Activated effector memory CD4-positive, alpha-beta T cell treated with anti-CD3 and anti-CD28 coated beads, Interleukin-2, amount 50 U/mL, for 16 hours (primary cell): ENCODE data around the gene MAP1LC3B.

ENCODE experiments used
- DNase-seq: peaks from one replicate; pipeline ENCODE4 v3.0.0-alpha.2; 2020

The MAP1LC3B gene

DNA sequence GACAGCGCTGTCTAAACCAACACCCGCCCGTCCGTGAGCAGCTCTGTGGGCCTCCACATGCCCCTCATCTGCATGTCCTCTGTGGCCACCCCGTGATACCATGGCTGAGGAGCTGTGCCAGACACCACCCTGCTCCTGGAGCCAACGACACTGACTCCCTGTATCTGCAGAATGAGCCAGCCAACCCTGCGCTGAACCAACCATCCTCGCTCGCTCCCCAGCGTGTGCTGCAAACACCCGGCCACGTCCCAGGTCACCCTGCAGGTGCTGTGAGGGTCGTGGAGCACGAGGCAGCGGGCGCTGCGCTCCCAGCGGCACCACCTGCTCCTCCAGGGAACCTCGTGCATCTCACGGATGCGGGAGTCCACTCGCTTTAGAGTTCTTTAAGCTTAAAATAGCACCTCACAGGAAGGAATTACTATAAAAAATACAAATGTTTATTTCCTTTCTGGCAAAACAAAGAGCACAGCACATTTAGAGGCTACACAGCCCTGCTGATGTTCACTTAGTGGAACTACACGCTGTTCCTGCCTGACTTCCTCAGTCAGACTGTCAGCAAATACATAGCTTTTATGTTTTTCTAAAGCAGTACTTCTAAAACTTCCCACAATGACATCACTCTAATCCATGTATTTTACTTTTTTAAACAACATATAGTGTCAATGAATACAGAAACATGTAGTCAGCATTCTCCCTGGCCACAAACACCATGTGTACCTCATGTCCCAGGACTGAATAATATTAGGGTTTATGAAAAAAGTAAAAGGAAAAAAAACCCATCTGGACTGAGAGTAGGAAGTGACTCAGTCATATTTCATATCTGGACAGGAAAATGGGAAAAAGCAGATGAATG lies 43.5 kb downstream of the MAP1LC3B start:
- DNase-seq = no peak

DNA sequence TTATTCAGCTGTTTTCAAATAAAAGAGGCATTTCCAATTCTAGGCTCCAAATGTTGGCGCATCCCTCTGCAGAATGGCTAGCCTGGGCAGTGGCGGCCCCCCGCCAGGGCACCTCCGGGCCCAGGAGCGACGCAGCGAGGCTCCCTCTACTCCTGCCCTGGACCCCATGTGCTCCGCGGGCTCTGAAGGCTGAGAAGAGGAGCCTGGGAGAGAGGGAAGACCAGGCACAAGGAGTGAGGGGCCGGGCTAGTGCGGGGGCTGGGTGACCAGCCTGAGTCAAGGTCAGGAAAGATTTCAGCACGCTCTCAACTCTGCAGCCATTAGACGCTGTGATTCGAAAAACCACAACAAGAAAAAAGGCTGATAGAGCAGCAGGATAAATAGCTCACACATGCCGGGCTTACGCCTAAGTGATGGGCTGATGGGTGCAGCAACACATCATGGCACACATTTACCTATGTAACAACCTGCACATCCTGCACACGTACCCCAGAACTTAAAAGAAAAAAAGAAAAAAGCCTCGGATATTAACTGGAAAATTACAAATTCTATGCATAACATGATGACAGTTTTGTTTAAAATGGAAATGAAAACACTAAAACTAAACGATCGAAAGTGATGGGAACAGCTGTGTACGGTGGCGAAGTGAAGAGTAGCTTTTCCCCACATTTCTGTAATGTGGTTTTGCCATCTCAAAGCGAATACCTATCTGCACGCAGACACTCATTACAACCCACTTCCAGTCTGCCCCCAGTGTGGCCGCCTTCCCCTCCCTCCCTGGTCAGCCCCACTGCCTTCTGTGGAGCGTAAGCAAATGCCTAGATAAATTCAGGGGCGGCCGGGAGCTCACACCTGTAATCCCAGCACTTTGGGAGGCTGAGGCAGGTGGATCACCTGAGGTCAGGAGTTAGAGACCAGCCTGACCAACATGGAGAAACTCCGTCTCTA lies 44.4 kb downstream of the MAP1LC3B start:
- DNase-seq = peak; percentile 67

DNA sequence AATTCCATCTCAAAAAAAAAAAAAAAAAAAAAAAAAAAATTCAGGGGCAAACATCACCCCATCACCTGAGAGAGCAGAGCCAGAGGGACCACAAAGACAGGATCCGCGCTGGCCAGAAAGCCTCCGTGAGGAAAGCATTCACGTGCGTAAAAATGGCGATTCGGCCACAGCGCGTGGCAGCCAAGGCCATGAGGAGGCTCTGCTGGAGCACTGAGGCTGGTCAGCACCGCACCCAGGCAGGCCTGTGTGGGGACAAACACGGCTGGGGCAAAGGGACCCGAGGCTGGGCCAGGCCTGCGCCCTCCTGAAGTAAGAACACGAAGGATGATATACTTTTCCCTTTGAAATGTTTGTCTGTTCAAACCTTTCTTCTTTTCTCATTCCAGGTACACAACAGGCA lies 45.2 kb downstream of the MAP1LC3B start:
- no peak for DNase-seq

DNA sequence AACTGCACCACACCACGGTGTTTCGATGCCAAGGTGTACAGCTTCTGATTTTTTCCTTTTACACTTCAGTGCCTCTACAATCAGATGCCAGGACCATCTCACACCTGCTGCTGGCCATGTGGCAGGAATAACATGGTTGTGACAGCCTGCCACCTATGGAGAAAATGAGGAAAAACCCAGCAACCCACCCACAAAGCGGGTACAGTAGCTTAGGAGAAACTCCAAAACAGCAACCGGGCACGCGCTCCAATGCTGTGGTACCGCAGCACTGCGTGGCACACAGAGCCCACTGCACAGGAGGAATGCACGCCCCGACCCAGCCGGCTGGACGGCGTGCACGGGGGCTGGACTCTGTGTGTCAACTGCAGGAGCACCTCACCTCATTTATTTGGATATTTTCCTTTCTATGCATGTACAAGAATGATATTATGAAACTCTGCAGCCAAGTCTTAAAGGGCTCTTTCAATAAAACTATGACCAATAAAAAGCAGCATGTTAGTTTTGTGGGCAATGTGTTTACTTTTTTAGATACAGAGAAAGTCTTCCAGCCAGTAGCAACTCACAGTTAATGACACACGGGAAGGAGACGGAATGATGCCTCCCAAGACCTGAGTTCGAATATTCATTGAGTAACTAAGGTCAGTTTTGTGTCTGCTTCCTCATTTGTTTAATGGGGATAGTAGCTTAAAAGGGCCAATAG lies 45.9 kb downstream of the MAP1LC3B start:
- DNase-seq = no peak

DNA sequence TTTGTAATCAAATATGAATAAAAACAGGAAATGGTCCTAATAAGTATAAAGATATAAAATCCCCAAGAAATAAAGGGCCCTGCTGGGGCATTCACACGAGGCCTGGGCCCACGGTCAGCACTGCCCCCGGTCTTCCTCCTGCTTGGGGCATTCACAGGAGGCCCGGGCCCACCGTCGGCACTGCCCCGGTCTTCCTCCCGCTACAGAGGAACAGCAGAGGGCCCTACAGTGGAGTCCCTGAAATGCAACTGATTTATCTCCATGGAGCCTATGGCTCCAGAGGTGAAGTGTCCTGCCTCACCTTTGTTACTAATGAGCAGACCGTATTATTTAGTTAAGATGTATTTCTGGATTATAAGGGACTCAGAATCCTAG lies 46.5 kb downstream of the MAP1LC3B start:
- DNase-seq = no peak

DNA sequence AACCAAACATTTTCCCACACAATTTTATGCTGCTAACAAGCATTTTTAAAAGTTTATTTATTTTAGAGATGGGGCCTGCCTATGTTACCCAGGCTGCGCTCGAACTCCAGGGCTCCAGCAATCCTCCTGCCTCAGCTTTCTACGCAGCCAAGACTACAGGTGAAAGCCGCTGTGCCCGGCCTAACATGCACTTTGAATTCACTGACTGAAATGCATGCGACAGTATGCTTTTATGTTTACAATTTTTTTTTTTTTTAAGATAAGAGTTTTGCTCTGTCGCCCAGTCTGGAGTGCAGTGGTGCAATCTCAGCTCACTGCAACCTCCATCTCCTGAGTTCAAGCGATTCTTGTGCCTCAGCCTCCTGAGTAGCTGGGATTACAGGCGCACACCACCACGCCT lies 47.8 kb downstream of the MAP1LC3B start:
- DNase-seq = no peak

DNA sequence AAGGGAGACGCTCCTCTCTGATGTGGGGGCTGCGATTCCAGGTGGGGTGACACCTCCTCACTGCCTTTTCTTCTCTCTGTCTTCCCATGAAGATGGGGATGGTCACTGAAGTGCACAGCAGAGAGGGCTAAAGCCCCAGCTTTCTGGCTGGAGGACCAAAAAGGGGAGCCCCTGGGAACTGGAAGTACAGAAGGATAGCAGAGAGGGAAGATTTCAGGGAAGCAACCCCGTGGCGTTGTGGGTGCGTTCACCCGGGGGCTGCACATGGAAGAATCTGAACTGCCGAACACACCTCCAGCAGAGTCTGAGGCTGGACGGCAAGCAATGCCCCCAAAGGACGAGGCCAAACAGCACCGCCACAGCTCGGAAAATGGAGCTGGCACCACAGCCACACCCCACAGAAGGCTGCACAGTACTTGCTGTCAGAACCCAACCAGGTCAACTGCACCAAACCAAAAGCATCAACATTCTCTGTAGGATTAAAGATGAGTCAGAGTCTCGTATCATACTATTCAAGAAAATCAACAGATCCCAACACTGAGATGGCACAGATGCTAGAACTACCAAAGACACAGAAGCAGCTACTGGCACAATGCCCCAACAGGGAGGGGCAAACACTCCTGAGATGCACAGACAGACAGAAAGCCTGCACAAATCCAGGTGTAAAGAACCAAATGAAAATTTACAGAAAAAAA lies 49.9 kb downstream of the MAP1LC3B start:
- DNase-seq = no peak

DNA sequence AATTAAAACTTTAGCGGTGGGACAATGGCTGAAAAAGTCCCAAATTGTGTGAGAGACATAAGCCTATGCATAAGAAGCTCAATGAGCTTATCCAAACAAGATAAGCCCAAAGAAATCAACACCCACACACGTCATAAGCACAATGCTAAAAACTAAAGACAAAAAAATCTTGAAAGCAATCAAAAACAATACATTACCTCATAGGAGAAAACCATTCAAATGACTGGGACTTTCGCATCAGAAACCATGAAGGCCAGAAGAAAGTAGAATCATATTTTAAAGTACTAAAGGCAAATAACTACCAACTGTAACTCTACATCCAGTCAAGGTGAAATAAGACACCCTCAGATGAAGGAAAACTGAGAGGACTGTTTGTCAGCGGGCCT lies 50.4 kb downstream of the MAP1LC3B start:
- no peak for DNase-seq

DNA sequence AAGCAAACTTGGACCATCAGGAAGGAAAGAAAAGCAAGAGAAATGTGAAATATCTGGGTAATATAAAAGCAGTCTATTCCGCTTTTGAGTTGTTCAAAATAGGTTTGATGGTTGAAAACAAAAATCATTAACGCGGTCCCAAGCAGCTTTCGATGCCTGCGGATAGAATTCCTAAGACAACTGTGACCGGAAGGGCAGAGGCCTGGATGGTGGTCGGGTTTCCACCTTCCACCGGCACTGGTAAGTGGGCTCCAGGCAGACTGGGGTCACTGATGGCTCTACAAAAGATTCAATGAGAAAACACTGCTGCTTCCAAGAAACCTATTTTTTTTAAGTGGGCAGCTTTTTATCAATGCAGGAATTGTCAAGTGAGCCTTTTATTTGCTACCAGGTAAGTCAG lies 50.9 kb downstream of the MAP1LC3B start:
- no peak for DNase-seq

DNA sequence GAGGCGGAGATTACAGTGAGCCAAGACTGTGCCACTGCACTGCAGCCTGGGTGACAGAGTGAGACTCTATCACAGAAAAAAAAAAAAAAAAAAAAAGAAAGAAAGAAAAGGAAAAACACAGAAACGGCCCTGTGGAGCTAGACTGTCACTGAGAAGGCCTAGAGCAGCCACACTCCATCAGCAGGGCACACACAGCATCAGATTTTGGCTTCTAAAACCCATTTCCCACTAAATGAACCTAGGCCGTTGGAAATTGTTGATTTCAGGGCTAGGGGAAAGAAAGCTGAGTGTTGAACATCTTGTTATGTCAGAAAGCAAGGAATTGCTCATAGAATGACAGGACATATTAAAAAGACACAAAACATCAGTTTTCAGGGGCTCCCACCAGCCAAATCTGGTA lies 51.8 kb downstream of the MAP1LC3B start:
- no peak for DNase-seq

DNA sequence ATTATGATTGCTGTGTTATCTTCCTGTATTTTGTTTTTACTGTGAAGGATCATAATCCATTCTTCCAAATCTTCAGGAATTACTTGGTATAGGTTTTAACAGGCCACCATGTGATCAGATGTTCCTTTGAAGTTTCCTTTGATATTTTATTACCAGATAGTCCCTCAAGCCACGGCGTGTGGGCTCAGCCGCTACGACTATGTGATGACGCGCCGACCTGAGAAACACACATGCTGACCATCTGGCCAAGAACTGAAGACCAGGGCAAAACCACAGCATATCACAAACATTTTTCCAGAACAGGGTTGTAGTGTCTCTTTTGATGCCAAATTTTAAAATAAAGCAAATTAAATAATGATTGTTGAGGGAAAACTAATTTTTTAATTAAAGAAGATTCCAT lies 53.4 kb downstream of the MAP1LC3B start:
- DNase-seq = no peak

DNA sequence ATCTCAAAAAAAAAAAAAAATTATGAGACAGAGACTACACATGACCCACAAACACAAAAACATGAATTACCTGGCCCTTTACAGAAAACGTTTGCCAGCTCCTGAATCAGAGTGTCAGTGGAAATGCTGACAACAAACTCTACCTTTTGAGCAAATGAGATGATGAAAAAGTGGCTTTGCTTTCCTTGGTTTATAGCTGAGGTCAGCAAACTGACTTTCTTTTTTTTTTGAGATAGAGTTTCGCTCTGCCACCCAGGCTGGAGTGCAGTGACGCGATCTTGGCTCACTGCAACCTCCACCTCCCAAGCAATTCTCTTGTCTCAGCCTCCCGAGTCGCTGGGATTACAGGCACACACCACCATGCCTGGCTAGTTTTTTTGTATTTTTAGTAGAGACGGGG lies 54.3 kb downstream of the MAP1LC3B start:
- no peak for DNase-seq

DNA sequence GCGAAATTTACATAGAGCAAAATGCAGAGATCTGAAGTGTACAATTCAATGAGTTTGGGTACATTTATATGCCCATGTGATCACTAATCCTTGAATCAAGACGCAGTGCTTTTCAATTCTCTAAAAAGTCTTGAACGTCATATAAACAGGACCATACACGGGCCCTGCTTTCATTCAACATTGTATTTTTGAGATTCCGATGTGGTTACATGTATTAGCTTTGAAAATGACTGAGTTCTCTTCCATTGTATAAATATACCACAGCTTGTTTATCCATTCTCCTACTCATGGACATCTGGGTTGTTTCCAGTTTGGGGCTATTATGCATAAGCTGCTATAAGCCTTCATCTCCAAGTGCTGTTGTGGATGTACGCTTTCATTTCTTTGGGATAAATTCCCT lies 55.2 kb downstream of the MAP1LC3B start:
- no peak for DNase-seq

DNA sequence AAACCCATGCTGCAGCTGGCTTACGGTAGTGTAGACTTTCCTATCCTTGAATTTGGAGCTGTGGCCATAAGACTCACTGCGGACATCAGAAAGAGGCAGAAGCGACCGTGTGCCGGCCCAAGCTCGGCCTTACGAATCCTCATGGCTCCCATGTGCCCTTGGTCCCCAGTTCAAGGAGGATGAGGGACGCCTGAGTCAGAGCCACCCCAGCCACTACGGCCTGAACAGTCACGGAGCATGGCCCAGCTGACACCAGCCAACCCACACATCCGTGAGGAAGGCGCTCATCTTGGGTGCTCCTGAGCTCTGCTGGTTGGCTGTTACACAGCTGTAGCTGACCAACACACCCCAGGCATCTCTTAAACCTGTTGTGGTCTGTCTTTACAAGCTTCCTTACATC lies 56.7 kb downstream of the MAP1LC3B start:
- DNase-seq = peak; percentile 16

DNA sequence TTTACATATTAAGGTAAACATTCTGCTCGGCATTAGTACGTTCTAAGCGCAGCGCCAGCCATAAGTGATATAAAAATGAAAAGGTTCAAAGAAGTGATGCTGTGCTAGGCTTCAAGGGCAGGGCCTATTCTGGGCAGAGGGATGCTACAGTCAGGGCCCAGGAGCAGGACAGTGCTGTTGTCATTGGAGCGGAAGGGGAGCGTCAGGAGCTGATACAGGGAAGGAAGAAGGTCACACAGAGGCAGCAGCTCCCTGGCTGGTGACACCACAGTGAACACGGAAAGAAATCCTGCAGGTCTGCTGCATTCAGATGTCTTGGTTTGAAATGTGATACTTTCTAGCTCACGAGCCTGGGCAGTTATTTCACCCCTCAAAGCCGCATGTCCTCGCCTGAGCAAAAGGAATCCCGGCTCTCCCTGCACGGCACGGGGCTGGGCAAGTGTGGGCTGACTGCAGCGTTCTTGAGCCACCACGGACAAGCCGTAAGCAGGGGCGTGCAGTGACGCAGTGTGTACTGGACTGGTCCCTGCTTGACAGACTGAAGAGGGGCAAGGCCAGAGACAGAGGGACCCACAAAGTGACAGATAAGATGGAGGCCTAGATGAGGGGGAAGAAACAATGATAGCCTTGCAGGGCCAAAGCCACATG lies 59.6 kb downstream of the MAP1LC3B start:
- peak; percentile 50 for DNase-seq

DNA sequence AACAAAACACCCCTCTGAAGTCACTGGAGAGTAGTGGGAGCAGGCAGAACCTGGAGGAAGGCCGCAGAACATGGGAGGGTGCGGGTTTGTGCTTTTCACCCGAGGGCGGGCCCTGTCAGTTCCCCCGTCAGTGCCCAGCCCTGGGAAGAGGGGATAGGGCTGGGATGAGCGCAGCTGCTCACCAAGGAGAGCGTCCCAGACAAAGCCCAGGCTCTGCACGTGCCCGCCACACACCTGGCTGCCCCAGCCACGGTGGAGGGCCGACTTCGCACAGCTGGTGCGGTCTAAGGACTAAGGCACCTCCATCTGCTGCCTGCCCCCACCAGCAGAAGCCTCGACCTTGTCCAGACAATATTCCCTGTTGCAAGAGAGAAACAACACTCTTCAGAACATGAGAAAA lies 61.2 kb downstream of the MAP1LC3B start:
- peak; percentile 10 for DNase-seq
